NB4 (cell line): ENCODE measurements around the gene CDH16.

Experiments used
- DNase-seq: peaks from one replicate; pipeline ENCODE4 v3.0.0; 2010; ENCODE audit warnings: low read depth
- H3K4me3 ChIP-seq: one replicate; pipeline ENCODE4 v1.5.1; 2011; ENCODE audit warnings: mild to moderate bottlenecking, low read depth, low read length, moderate library complexity
- MYC ChIP-seq: IDR thresholded peaks from 2 replicates; pipeline ENCODE4 v1.6.1; 2011; ENCODE audit warnings: low read depth, low read length
- POLR2A ChIP-seq: IDR thresholded peaks from 2 replicates; pipeline ENCODE4 v1.6.1; 2011; ENCODE audit warnings: mild to moderate bottlenecking; ENCODE audit not compliant: insufficient read length; ENCODE audit errors: extremely low read depth
- TF ChIP-seq, protein P1 (sequence below): IDR thresholded peaks from 2 replicates; pipeline ENCODE4 v1.6.1; 2011; ENCODE audit warnings: low read depth, low read length
- TF ChIP-seq, protein P2 (sequence below): IDR thresholded peaks from one replicate; pipeline ENCODE4 v1.5.1; 2012; ENCODE audit warnings: low read depth, low read length

The CDH16 gene

DNA sequence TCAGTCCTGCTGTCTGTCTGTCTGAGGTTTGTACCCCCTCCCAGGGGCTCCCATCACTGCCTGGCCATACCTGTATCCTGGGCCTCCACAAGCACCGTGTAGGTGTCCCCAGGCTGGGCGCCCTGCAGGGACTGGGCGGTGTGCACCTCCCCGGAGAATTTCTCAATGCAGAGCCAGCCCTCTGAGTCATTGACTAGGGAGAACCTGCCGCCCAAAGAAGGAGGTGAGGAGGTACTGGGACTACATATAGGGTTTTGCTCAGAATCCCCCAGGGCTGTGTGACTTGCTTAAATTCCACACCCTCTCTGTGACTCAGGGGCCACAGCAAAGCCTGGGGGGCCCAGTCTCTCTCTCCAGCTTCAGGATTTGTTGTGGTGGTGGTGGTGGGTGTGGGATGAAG, 7.6 kb downstream of the CDH16 start:
- DNase-seq: peak; percentile 43
- no peak overlapping the region for H3K4me3 ChIP-seq
- no peak for TF ChIP-seq POLR2A
- no peak for TF ChIP-seq MYC
- TF ChIP-seq, protein P1, sequence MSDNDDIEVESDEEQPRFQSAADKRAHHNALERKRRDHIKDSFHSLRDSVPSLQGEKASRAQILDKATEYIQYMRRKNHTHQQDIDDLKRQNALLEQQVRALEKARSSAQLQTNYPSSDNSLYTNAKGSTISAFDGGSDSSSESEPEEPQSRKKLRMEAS: no peak
- TF ChIP-seq, protein P2, sequence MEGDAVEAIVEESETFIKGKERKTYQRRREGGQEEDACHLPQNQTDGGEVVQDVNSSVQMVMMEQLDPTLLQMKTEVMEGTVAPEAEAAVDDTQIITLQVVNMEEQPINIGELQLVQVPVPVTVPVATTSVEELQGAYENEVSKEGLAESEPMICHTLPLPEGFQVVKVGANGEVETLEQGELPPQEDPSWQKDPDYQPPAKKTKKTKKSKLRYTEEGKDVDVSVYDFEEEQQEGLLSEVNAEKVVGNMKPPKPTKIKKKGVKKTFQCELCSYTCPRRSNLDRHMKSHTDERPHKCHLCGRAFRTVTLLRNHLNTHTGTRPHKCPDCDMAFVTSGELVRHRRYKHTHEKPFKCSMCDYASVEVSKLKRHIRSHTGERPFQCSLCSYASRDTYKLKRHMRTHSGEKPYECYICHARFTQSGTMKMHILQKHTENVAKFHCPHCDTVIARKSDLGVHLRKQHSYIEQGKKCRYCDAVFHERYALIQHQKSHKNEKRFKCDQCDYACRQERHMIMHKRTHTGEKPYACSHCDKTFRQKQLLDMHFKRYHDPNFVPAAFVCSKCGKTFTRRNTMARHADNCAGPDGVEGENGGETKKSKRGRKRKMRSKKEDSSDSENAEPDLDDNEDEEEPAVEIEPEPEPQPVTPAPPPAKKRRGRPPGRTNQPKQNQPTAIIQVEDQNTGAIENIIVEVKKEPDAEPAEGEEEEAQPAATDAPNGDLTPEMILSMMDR: no peak

DNA sequence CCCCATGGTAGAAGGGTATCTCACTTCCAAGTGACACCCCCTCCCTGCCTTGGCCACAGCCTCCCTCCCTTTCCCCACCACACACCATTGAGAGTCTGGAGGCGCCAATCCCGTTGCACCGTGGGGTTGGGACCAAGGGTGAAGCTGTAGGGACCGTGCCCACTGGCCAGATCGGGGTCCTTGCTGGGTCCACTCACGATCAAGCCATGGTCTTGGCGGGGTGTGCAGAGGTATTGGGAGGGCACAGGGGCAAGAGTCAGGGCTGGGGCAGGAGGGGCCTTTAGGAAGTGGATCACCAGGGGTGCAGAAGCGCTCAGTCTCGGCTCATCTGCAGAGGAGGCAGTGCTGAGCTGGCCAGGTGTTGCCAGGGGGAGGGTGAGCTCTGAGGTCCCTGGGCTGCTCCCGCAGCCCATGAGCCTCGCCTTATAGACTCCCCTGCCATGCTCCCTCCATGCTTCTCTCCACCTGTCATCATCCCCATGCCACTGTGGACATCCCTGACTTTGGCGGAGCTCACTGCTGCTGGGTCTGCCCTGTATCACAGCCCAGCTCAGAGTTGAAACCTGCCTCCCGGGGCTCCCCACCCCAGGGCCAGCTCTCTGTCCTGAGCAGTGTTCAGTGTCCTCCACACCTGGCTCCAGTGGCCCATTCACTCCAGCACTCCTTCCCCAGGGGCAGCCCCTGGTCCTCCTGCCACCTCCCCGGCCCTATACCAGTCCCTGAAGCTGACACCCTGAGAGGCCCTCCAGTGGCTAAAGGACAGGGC, 8.3 kb downstream of the CDH16 start:
- TF ChIP-seq POLR2A (no peak), MYC (no peak)
- TF ChIP-seq, protein P2: no peak
- TF ChIP-seq, protein P1: no peak
- no peak for DNase-seq
- H3K4me3 ChIP-seq: no peak overlapping the region

DNA sequence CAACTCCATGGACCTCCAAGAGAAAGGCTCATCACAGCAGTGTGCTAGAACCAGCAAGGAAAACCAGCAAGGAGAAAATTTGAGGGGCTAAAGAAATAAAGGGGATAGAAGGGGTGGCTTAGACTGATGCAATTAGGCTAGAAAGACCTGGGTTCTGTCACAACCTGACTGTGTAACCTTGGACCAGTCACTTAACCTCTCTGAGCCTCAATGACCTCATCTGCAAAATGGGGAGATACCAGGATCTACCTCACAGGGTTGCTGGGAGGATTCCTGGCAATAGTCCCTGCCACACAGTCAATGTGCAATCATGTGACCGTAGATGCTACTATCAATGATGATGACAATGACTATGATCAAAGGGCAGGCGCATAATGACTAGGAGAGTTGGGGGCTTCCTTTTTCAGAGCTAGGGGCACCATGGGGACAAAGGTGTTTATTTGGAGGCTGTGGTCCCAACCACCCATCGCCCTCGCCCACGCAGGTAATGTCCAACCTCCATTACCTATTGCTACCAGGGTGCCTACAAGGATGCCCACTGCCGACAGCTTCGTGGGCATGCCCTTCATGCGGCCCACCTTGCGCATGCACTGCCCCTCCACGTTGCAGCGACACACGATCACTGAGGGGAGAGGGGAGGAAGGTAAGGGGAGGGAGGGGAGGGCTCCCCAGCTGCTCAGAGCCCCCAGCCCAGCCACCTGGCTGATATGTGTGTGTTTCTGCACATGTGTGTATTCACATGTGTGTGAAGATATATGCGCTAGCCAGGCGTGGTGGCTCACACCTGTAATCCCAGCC, 9.7 kb downstream of the CDH16 start:
- TF ChIP-seq POLR2A: no peak
- TF ChIP-seq MYC: no peak
- TF ChIP-seq, protein P2: no peak
- TF ChIP-seq, protein P1: no peak
- H3K4me3 ChIP-seq: no peak overlapping the region

DNA sequence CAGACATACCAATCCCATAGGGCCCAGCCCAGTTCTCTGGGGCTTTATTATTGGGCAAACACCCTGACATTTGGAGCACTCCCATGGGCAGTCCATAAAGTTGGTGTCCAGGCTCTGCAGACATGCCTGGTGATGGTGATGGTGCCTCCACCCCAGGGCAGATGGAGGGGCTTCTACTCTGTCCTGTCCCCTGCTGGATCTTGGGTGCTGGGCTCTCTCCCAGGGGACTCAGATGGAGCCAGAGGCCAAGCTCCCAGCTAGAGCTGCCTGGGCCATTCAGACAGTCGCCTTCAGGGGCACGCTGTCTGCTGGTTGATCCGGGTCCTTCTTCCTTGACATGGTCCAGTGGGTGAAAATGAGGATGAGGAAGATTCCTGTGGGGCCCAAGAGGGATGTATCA, 10.6 kb downstream of the CDH16 start:
- TF ChIP-seq, protein P2: no peak
- TF ChIP-seq POLR2A: no peak
- no peak for TF ChIP-seq MYC
- TF ChIP-seq, protein P1: no peak
- no peak for DNase-seq
- H3K4me3 ChIP-seq: no peak overlapping the region

More for the DNA sequence above, 9.7 kb downstream of the CDH16 start:
- no peak for DNase-seq

DNA sequence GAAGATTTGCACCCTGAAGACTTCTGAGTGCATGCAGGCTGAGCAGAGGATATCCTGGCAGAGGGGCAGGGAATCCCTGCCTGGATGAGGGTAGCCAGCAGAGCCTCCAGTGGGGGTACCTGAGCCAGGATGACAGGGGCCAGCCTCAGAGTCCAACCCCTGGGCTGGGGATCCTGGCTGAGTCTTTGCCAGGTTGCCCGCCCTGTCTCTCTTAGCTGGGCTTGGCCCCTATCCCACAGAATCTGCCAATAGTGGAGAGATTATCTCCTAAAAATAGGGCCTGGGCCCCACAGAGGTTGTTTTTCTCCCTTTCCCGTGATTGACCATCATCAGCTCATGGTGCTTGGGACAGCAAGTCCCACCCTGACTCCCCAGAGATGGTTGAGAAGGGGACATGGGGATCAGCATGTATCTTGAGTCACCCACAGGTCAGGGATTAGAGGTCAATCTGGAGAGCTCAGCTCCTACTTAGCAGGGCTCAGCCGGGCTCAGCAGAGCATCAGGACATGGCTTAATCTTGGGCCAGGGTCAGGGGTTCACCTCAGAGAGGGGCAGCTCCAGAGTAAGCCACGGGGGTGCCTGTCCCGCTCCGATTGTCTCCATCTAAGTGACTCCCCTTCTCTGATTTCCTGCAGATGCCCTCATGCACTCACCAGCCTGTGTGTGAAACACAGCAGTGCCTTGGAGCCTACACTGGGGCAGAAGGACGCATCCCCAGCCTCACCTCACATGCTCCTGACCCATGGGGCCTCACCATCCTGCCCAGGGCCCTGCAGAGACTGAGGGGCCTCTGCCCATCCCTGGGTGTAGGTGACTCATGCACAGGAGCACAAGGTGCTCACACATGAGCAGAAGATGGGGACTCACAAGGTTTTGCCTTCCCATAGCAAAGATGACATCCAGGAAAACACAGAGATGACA, 11.5 kb downstream of the CDH16 start:
- DNase-seq: no peak
- H3K4me3 ChIP-seq: no peak overlapping the region

More for the DNA sequence above, 11.5 kb downstream of the CDH16 start:
- TF ChIP-seq, protein P2: no peak
- no peak for TF ChIP-seq MYC
